Liver (tissue), 9 donors: ENCODE results near the gene POLR3A. TPM values are rescaled to one million over a fixed set of nuclear protein-coding genes. Genes with fewer than 3 reads are reported as not detected.

Source experiments
- DNase-seq: peaks from one replicate; pipeline ENCODE4 v3.0.0-alpha.2; 2017; ENCODE audit warnings: low spot score
- H3K27ac ChIP-seq, 2 donors: one replicate each; pipeline ENCODE4 v1.7.0; 2013; ENCODE audit warnings: inconsistent platforms in 2 of 2, low read length in 2 of 2, control low read depth in 1 of 2, low read depth in 1 of 2, mild to moderate bottlenecking in 1 of 2
- H3K27me3 ChIP-seq, 4 donors: one replicate each; pipeline versions ENCODE4 v1.6.1 to v1.7.0; 2013; ENCODE audit warnings: low read length in 3 of 4, inconsistent platforms in 1 of 4, mild to moderate bottlenecking in 1 of 4, moderate library complexity in 1 of 4; ENCODE audit not compliant: control insufficient read depth in 4 of 4, insufficient read depth in 4 of 4
- H3K36me3 ChIP-seq, 4 donors: one replicate each; pipeline versions ENCODE4 v1.6.1 to v1.7.0; 2013; ENCODE audit warnings: low read length in 3 of 4, mild to moderate bottlenecking in 3 of 4, low read depth in 1 of 4, moderate library complexity in 1 of 4; ENCODE audit not compliant: control insufficient read depth in 4 of 4, insufficient read depth in 3 of 4
- H3K4me1 ChIP-seq, 4 donors: one replicate each; pipeline versions ENCODE4 v1.6.1 to v1.7.0; 2013; ENCODE audit warnings: low read length in 3 of 4, mild to moderate bottlenecking in 3 of 4, moderate library complexity in 1 of 4; ENCODE audit not compliant: control insufficient read depth in 4 of 4, insufficient read depth in 4 of 4
- H3K4me3 ChIP-seq, 3 donors: one replicate each; pipeline versions ENCODE4 v1.6.1 to v1.7.0; 2013; ENCODE audit warnings: low read length in 3 of 3, control low read depth in 1 of 3, low read depth in 1 of 3, mild to moderate bottlenecking in 1 of 3
- H3K9ac ChIP-seq, 2 donors: one replicate each; pipeline ENCODE4 v1.7.0; 2013; ENCODE audit warnings: low read length in 2 of 2, mild to moderate bottlenecking in 2 of 2, moderate library complexity in 2 of 2, control low read depth in 1 of 2, low read depth in 1 of 2
- H3K9me3 ChIP-seq, 4 donors: one replicate each; pipeline versions ENCODE4 v1.6.1 to v1.7.0; 2013; ENCODE audit warnings: low read length in 3 of 4; ENCODE audit not compliant: control insufficient read depth in 4 of 4
- EGR1 ChIP-seq, 2 donors: IDR thresholded peaks; 2 replicates each; pipeline ENCODE4 v1.6.1; 2016 to 2018; ENCODE audit warnings: antibody characterized with exemption in 2 of 2, low read depth in 2 of 2
- FOXA1 ChIP-seq: IDR thresholded peaks from 2 replicates; pipeline ENCODE4 v1.6.1; 2016; ENCODE audit warnings: antibody characterized with exemption
- FOXA2 ChIP-seq: IDR thresholded peaks from 2 replicates; pipeline ENCODE4 v1.6.1; 2016; ENCODE audit warnings: antibody characterized with exemption
- GABPA ChIP-seq, 2 donors: IDR thresholded peaks in 1 of 2; conservative IDR thresholded peaks in 1 of 2; 2 replicates each; pipeline ENCODE4 v1.6.1; 2016; ENCODE audit warnings: antibody characterized with exemption in 2 of 2, mild to moderate bottlenecking in 1 of 2, moderate library complexity in 1 of 2
- HNF4A ChIP-seq, 2 donors: conservative IDR thresholded peaks; 2 replicates each; pipeline ENCODE4 v1.6.1; 2016; ENCODE audit warnings: antibody characterized with exemption in 2 of 2, mild to moderate bottlenecking in 2 of 2
- HNF4G ChIP-seq: IDR thresholded peaks from 2 replicates; pipeline ENCODE4 v1.6.1; 2016; ENCODE audit warnings: antibody characterized with exemption
- JUND ChIP-seq, 2 donors: IDR thresholded peaks; 2 replicates each; pipeline ENCODE4 v1.6.1; 2016; ENCODE audit warnings: antibody characterized with exemption in 2 of 2
- MAX ChIP-seq: IDR thresholded peaks from 2 replicates; pipeline ENCODE4 v1.6.1; 2016; ENCODE audit warnings: antibody characterized with exemption
- NR2F2 ChIP-seq: IDR thresholded peaks from 2 replicates; pipeline ENCODE4 v1.6.1; 2016; ENCODE audit warnings: antibody characterized with exemption
- RAD21 ChIP-seq, 2 donors: IDR thresholded peaks; 2 replicates each; pipeline ENCODE4 v1.6.1; 2016; ENCODE audit warnings: antibody characterized with exemption in 2 of 2, mild to moderate bottlenecking in 2 of 2
- REST ChIP-seq: IDR thresholded peaks from 2 replicates; pipeline ENCODE4 v1.6.1; 2016; ENCODE audit warnings: antibody characterized with exemption, mild to moderate bottlenecking
- RXRA ChIP-seq, 2 donors: IDR thresholded peaks; 2 replicates each; pipeline ENCODE4 v1.6.1; 2017 to 2018; ENCODE audit warnings: antibody characterized with exemption in 2 of 2, mild to moderate bottlenecking in 1 of 2
- SP1 ChIP-seq: IDR thresholded peaks from 2 replicates; pipeline ENCODE4 v1.6.1; 2018; ENCODE audit warnings: antibody characterized with exemption, mild to moderate bottlenecking
- TAF1 ChIP-seq: conservative IDR thresholded peaks from 2 replicates; pipeline ENCODE4 v1.6.1; 2016; ENCODE audit warnings: antibody characterized with exemption, mild to moderate bottlenecking
- YY1 ChIP-seq: IDR thresholded peaks from 2 replicates; pipeline ENCODE4 v1.6.1; 2016; ENCODE audit warnings: antibody characterized with exemption, mild to moderate bottlenecking
- ZBTB33 ChIP-seq: IDR thresholded peaks from 2 replicates; pipeline ENCODE4 v1.6.1; 2016; ENCODE audit warnings: antibody characterized with exemption
- WGBS: extraction: QIAGEN DNeasy Blood & Tissue Kit; methylation state at CpG from one replicate; pipeline ENCODE4 v1.1.7; 2013; 5-methylcytosine and 5-hydroxymethylcytosine counted together
- polyA plus RNA-seq, 2 donors: library from polyadenylated mRNA; stranded (reverse) in 1 of 2; unstranded in 1 of 2; fragments of 200-250 nt in 1 of 2; fragments of >200 nt in 1 of 2; fragmentation: Nextera tagmentation in 1 of 2; extraction: Ambion mirVana in 1 of 2; gene quantifications; one replicate each; pipeline versions ENCODE4 v1.2.1 to v1.2.3, GENCODE V29; 2013 to 2015
- total RNA-seq, 2 donors: library from RNA; depleted of rRNA; stranded (reverse); fragments of >200 nt; gene quantifications; one replicate each; pipeline ENCODE4 v1.2.3, GENCODE V29; 2014
- TF ChIP-seq, protein P1 (sequence below): IDR thresholded peaks from 2 replicates; pipeline ENCODE4 v1.6.1; 2016; ENCODE audit warnings: antibody characterized with exemption
- TF ChIP-seq, protein P2 (sequence below): fragments of 150-350 bp; IDR thresholded peaks from 2 replicates; pipeline ENCODE4 v1.5.1; 2017; ENCODE audit warnings: improper control_type of control experiment, low read depth, low read length; ENCODE audit not compliant: missing input control
- donor health status: healthy.
- donor health status: healthy.
- donor health status: healthy.
- donor health status: healthy.
- donor health status: healthy.

Gene POLR3A
- total and polyA plus RNA-seq, 4 donors: 3.2 to 9.6 (median 5.5) TPM

- Histone ChIP-seq H3K27ac (no peak overlapping the region), H3K36me3 (no peaks in the 10 kb centered on the region), H3K4me3 (no peak overlapping the region), H3K4me1 (peaks cover 16 to 50% (median 30%) of the 10 kb centered on the region in 4 donors), H3K27me3 (no peaks in the 10 kb centered on the region), H3K9ac (no peak overlapping the region), H3K9me3 (no peaks in the 10 kb centered on the region)
- 91% methylated on average over 8 of the region's 8 CpGs for WGBS
- TF ChIP-seq JUND (IDR thresholded peaks at IDR 0.05): no peak
- no peak for TF ChIP-seq SP1
- no peak for TF ChIP-seq TAF1
- no peak for TF ChIP-seq YY1
- TF ChIP-seq, protein P1, sequence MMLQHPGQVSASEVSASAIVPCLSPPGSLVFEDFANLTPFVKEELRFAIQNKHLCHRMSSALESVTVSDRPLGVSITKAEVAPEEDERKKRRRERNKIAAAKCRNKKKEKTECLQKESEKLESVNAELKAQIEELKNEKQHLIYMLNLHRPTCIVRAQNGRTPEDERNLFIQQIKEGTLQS: no peak
- TF ChIP-seq GABPA (IDR thresholded peaks at IDR 0.05 in 1 of 2, conservative IDR thresholded peaks at IDR 0.05 in 1 of 2): no peak
- no peak for TF ChIP-seq RAD21 (IDR thresholded peaks at IDR 0.05)
- TF ChIP-seq, protein P2, sequence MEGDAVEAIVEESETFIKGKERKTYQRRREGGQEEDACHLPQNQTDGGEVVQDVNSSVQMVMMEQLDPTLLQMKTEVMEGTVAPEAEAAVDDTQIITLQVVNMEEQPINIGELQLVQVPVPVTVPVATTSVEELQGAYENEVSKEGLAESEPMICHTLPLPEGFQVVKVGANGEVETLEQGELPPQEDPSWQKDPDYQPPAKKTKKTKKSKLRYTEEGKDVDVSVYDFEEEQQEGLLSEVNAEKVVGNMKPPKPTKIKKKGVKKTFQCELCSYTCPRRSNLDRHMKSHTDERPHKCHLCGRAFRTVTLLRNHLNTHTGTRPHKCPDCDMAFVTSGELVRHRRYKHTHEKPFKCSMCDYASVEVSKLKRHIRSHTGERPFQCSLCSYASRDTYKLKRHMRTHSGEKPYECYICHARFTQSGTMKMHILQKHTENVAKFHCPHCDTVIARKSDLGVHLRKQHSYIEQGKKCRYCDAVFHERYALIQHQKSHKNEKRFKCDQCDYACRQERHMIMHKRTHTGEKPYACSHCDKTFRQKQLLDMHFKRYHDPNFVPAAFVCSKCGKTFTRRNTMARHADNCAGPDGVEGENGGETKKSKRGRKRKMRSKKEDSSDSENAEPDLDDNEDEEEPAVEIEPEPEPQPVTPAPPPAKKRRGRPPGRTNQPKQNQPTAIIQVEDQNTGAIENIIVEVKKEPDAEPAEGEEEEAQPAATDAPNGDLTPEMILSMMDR: no peak
- TF ChIP-seq REST: no peak
- TF ChIP-seq RXRA (IDR thresholded peaks at IDR 0.05): no peak
- TF ChIP-seq FOXA1: no peak
- no peak for TF ChIP-seq NR2F2
- TF ChIP-seq HNF4G: no peak
- no peak for TF ChIP-seq ZBTB33
- TF ChIP-seq HNF4A (conservative IDR thresholded peaks at IDR 0.05): no peak
- no peak for TF ChIP-seq FOXA2
- no peak for TF ChIP-seq MAX
- TF ChIP-seq EGR1 (IDR thresholded peaks at IDR 0.05; ENCODE audit: low read depth in 2 of 2): no peak
- no peak for DNase-seq
Observed at GRCh38 chr10:77922566-77923179, 106.6 kb downstream of the POLR3A start.
